GM18868 (cell line): Measurements from ENCODE around the gene LCORL.

Source experiments
- ATAC-seq: cut with Tn5 transposase; IDR thresholded peaks from one replicate; pipeline ENCODE4 v1.9.1; 2021; ENCODE audit warnings: mild to moderate bottlenecking, moderate library complexity; ENCODE audit not compliant: unreplicated experiment

Gene LCORL

DNA sequence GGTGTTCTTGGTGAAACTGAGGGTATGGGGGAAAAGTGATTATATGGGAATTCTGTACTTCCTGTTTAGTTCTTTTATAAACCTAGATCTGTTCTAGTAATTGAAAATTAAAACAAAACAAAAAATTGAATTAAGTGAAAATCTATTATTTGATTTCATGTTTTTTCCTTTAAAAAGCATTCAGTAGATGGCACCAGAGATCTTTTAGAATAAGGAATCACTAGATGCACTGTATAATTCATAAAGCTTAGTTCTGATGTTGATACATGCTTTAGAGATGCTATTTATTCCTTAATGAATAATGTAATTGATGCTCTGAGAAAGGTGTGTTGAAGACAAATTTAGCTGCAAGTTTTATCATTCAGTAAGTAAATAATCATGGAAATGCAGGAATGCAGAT, 87.3 kb downstream of the LCORL start:
- ATAC-seq = no peak

DNA sequence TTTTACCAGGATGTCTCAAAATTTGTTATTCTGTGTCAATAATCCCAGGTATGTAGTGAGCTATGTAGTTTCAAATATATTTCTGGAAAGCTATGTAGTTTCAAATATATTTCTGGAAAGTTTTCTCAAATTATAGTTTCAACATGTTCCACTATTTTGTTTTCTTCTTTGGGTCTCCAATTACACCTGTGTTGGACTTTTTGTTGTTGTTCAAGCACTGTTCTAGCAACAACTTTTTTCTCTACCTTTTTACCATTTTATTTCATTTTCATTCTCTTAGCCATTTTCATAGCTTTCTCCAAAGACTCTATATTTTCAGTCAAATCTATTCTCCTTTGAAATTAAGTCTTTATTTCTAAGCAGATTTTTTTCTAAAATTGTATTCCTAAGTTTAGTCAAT, 88.4 kb downstream of the LCORL start:
- ATAC-seq = no peak

DNA sequence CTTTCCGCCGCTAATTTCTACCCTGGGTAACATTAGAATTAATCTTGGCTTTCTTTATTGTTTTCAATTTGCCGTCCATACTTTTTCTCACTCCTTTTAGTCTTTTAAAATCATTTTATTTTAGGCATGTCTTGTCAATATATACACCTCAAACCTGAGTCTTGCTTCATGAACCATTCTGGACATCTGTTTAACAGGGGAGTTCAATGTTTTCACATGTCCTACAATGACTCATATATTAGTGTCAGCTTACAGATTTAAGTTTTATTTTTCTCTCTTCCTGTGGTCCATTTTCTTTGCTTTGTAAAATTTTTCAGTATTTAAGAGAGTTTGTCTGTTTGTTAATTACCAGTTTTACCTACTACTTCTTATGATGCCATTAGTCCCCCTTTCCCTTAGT, 89.5 kb downstream of the LCORL start:
- no peak for ATAC-seq

DNA sequence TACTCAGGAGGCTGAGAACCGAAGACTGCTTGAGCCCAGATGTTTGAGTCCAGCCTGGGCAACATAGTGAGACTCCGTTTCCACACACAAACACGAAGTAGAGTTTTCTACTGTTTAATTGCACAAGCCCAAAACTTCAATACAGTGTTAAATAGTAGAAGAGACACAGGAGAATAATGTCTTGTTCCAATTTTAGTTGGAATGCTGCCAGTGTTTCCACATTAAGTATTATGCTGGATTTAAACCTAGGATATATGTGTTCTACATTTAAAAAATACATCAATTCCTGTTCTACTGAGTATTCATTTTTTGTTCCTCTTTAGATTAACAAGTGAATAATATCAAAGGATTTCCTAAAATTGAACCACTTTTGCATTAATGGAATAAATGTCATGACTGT, 91.3 kb downstream of the LCORL start:
- no peak for ATAC-seq

DNA sequence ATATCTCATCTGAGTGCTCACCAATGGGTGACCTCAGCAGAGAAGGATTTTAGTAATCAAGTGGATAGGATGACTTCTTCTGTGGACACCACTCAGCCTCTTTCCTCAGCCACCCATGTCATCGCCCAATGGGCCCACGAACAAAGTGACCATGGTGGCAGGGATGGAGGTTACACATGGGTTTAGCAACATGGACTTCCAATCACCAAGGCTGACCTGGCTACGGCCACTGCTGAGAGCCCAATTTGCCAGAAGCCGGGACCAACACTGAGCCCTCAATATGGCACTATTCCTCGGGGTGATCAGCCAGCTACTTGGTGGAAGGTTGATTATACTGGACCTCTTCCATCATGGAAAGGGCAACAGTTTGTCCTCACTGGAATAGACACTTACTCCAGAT, 97.4 kb downstream of the LCORL start:
- no peak for ATAC-seq

DNA sequence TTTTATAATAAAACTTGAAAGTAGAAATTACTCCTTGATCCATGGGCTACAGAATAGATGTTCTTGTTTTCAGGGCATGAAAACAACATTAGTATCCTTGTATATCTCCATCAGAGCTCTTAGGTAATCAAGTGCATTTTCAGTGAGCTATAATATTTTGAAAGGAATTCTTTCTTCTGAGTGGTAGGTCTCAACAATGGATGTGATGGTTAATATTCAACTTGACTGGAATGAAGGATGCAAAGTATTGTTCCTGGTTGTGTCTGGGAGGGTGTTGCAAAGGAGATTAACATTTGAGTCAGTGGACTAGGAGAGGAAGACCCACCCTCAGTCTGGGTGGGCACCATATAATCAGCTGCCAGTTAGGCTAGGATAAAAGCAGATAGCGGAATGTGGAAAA, 100.1 kb downstream of the LCORL start:
- no peak for ATAC-seq

DNA sequence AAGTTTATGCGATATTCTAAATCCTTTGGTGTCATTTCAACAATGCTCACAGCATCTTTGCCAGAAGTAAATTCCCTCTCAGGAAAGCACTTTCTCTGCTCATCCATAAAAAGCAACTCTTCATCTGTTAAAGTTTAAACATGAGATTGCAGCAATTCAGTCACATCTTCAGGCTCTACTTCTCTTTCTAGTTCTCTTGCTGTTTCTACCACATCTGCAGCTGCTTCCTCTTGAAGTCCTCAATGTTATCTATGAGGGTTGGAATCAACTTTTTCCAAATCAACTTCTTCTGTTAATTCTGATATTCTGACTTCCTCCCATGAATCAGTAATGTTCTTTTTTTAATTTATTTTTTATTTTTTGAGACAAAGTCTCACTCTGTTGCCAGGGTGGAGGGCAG, 100.9 kb downstream of the LCORL start:
- no peak for ATAC-seq

DNA sequence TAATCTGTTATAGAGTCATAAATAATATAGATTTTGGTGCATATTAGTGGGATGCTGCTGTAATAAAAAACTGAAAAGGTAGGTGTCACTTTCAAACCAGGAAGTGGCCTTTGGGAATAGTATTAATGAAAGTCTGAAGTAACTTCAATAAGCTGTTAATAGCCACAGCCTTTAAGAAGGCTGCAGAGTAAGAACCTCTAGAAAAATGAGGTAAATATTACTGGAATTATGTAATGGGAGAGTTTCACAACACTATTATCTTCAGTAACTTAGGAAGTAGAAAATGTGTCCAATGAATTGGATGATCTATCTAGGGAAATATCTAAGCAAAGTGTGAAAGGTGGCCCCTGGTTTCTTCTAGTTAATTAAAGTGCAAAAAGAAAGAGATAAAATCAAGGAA, 106.1 kb downstream of the LCORL start:
- ATAC-seq = no peak

DNA sequence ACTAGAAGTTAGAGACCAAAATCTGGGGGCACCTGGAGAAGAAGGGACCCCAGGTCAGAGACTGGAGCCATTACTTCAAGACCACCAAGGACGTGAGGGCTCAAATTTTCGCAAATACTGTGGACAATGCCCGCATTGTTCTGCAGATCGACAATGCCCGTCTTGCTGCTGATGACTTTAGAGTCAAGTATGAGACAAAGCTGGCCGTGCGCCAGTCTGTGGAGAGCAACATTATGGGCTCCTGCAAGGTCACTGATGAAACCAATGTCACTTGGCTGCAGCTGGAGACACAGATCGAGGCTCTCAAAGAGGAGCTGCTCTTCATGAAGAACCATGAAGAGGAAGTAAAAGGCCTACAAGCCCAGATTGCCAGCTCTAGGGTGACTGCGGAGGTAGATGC, 109.5 kb downstream of the LCORL start:
- no peak for ATAC-seq

DNA sequence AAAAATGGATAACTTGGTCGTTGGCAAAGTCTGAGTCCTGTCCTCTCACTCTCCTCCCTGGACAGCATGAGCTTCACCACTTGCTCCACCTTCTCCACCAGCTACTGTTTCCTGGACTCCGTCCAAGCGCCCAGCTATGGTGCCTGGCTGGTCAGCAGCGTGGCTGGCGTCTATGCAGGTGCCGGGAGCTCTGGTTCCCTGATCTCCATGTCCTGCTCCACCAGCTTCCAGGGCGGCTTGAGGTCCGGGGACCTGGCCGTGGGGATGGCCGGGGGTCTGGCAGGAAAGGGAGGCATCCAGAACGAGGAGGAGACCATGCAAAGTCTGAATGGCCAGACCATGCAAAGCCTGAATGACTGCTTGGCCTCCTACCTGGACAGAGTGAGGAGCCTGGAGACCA, 109.9 kb downstream of the LCORL start:
- ATAC-seq = no peak

DNA sequence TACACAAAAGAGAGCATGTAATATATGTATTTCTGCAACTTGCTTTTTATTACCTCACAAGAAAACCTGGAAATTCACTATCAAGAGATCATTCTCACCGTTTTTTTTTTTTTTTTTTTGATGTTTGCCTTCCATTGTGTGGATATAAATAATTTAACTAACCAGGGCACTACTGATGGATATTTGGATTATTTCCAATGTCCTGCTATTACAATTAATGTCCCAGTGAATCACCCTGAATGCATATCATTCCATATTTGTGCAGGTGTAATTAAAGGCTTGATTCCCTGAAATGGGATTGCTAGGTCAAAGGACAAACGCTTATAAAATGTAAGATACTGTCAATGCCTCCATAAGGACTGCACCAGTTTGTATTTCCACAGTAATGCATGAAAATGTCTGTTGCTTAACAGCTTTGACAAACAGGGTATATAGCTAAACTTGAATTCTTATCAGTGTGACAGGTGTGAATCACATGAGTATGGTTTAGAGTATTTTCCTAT, 123.0 kb downstream of the LCORL start:
- no peak for ATAC-seq

DNA sequence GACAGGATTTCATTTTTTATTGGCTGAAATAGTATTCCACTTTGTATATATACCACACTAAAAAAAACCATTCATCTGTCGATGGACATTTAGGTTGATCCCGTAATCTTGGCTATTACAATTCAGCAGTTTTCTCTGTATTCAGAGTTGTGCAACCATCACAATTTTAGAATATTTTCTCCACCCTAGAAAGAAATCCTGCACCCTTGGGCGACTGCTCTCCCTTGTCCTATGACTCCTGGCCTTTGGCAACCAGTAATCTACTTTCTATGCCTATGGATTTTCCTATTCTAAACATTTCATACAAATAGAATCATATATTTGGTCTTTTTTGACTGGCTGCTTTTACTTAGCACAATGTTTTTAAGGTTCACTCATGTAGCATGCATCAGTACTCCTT, 126.1 kb downstream of the LCORL start:
- ATAC-seq = no peak

DNA sequence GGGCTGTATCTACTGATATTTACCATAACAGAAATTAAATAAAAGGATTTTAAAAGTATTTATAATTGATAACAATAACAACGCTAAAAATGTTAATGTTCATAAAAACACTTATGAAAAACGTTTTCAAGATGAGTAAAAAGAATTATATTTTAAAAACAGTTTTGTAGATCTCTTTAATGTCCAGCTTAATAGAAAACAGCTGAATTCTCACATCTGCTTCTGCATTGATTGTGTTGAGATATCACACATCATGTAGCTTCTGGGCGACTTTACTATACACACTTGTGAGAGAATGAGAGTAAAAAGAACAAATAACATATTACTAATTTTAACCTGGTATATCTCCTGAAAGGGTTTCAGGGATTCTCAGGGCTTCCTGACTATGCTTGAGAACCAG, 127.1 kb downstream of the LCORL start:
- ATAC-seq = no peak

DNA sequence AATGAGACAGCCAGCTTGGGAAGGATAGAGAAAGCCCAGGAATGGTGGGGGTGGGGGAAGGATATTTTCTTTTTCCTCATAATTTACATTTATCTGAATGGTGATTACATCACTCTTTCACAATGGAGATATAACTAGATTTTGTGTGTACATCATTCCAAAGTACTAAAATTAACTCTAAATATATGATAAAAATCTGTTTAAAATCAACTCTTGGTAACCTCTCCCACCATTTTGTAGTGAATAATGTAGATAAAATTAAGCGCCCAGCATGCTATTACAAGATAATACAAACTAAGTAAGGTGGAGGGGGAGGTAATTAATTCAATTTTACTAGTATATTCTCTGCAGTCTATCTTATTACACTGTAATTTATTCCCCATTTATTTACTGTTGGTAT, 131.9 kb downstream of the LCORL start:
- no peak for ATAC-seq

DNA sequence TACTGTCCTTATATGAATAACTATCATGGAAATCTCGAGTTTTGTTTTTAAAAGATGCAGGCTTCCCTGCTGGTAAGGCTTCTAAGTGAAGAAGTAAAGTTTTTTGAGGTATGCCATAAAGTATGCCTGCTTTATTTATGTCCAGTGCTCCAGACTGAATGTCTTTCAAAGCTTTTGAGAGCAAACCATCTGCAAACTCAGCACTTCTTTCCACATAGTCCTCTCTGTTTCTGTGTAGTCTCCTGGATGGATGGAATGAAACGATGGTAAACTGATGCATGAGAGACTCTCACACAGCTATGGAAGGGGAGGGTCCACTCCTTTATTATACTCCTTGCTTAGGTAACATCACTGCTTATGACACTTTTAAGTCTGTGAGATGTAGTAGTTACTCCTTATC, 137.0 kb downstream of the LCORL start:
- ATAC-seq = no peak

DNA sequence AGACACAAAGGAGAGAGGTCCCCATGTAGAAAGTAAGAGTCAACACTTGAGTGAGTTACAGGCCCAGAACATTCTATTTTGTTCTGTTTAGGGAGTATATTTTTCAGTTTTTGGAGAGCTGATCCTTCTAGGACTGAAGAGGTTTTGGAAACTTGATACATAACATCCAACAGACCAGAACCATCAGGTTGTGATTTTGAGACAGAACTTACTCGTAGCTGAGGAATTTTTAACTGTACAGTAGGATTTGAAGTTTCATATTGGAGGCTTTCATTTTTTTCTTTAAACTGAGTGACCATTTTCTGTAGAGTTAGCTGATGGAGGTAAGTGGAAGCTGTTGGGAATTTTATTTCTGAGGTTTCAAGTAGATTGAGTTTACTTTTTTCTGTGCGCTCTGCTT, 137.5 kb downstream of the LCORL start:
- no peak for ATAC-seq

DNA sequence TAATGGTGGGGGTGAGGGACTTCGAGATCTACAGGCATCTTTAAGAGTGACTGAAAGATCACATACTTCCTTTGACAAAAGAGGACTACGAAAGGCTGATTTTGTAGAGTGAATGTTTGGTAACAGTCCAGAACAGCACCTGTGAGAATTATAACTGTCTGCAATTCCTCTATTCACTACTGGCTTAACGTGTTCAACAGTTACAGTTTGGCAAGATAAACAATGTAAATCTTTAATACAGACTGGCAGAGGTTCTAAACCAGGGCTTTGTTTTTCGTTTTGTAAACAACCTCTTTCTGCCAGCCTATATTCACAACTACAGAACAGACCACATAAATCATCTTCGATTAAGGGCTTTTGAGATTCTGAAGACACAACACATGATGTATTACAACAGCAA, 143.9 kb downstream of the LCORL start:
- ATAC-seq = no peak

DNA sequence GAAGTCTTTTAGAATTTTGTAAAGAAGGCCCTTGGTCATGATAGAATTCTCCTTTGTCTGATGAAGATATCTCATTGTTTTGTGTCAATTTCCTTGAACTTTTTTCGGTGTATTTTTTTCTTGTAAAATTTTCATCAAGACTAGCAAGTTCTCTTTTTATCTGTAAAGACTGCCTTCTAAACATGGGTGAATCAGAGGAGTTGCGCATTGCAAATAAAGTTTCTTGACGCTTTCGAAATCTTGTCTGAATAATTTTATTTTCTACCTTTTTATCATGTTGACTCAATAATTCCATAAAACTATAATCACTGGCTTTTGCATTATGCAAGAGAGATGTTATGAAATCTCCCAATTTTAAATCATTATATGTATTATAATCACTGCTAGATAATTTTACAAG, 144.6 kb downstream of the LCORL start:
- no peak for ATAC-seq

DNA sequence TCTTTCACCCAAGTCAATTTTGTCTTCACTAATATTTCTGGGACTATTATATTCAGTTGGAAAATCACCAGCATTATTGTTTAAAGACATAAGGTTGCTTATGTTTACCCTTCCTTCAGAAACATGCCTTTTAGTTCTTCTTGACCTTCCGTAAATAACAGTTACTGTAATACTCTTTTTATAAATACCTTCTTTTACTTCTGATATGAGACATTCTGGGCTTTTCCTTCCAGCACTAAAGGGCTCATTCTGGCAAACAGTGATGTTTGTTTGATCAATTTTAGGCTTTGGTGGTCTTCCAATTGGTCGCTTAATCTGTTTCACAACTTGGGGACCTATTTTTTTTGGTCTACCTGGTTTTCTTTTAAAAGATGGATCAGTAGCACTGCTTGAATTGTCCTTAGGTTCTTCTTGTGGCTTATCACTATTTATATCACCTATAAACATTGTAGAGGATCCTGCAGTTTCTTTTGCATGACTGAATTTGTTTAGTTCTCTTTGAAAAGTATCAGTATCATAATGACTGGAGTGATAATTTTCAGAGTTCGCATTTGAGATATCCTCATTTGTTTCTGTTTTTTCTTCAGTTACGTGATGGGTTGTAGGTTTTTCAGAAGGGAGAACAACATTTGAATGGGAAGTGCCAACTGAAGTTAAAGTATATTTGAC, 146.0 kb downstream of the LCORL start:
- peak; percentile 98 for ATAC-seq

DNA sequence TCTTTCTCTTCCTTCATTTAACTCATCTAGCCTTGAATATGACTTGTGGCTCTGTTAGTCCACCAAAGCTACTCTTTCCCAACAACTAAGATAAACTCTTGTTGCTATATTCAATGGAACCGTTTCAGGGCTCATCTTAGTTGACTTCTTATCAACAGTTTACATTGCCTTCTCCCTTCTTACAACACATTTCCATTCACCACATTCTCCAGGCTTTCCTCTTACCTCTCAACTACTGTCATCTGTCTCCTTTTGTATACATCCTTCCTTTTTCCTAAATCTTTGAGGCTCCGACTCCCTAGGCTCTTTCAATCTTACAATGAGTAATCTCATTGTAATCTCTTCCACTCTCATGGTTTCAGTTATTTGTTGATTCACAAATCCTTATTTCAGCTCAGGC, 152.2 kb downstream of the LCORL start:
- no peak for ATAC-seq

DNA sequence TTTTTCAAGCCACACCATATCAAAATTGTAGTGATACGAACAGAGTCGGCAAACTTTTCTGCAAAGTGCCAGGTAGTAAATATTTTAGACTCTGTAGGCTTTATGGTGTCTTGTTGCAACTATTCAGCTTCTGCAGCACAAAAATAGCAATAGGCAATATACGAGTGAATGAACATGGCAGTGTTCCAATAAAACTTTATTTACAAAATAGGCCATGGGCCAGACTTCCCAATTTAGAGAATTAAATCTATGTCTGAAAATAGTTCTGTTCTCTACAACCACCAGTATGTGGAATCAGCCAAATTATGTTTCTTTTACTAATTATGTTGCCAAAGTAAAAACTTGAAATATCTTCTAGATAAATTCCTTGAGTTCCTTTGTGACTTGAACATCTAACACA, 154.3 kb downstream of the LCORL start:
- ATAC-seq = no peak

DNA sequence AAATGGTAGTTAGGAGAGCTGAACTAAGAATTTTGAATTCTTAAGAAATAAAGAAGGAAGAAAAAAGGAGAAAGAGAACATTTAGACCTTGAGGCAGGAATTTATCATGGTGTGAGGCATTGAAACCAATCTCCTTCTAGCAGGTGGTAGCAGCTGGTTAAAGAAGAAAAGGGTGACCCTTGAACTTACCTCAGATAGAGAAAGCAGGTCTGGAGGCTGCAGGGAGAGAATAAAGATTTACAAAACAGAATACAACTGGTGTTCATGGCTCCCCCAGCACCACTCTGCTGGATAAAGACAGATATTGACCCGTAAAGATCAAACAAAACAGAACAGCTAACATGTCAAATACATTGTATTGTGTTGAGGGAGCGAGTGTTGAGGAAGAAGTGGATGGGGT, 154.7 kb downstream of the LCORL start:
- ATAC-seq = no peak

DNA sequence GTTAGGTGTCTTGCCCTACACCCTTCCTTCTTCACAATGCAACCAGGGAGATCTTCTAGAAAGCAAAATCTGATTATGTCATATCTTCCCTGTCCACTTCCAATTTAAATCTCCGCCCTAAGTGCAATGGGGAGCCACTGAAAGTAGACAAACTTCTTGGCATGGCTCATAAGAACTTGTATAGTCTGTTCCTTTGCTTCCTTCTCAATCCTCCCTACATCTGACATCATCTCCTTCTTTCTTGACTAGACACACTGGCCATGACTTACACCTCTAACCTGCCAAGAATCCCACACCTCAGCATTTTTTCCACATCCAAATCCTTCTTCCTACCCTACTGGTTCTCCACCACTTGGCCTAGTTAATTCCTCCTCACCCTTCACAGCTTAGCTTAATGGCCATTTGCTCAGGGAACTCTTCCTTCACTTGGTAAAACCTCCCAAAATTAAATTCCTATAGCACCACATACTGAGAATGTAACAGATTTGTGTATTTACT, 155.6 kb downstream of the LCORL start:
- no peak for ATAC-seq
